Adrenal gland (tissue), 12 donors: ENCODE measurements around the gene ENC1. TPM values are rescaled to one million over a fixed set of nuclear protein-coding genes. Genes with fewer than 3 reads are reported as not detected.
A peak's percentile ranks its signal among the peaks of the same experiment; 100 is the strongest.

Experiments
- DNase-seq, 7 donors: peaks; one replicate each; pipeline ENCODE4 v3.0.0-alpha.2; 2019 to 2020
- H3K27ac ChIP-seq, 5 donors: fragments of 200-600 bp; sonication (generic) in 4 of 5; 1 replicate in 3 of 5; 2 replicates in 2 of 5; pipeline versions ENCODE4 v1.5.1 to v1.8.0; 2016 to 2020; ENCODE audit warnings: mild to moderate bottlenecking in 1 of 5
- H3K27me3 ChIP-seq: fragments of 200-600 bp; 2 replicates; pipeline ENCODE4 v1.8.0; 2021
- H3K36me3 ChIP-seq, 2 donors: fragments of 200-600 bp; replicated peaks in 1 of 2; 1 replicate in 1 of 2; 2 replicates in 1 of 2; pipeline versions ENCODE4 v1.5.1 to v1.8.0; 2018 to 2022
- H3K4me1 ChIP-seq, 2 donors: fragments of 200-600 bp; replicated peaks in 1 of 2; 1 replicate in 1 of 2; 2 replicates in 1 of 2; pipeline versions ENCODE4 v1.5.1 to v1.8.0; 2018 to 2021
- H3K4me3 ChIP-seq, 4 donors: fragments of 200-600 bp; sonication (generic) in 3 of 4; one replicate each; pipeline ENCODE4 v1.5.1; 2016 to 2018
- H3K9me3 ChIP-seq, 3 donors: fragments of 200-600 bp; sonication (generic) in 1 of 3; replicated peaks in 1 of 3; 1 replicate in 2 of 3; 2 replicates in 1 of 3; pipeline versions ENCODE4 v1.5.1 to v1.8.0; 2016 to 2021
- POLR2A ChIP-seq, 2 donors: fragments of 450-650 bp; IDR thresholded peaks; one replicate each; pipeline ENCODE4 v1.6.1; 2017; ENCODE audit warnings: antibody characterized with exemption in 2 of 2, mild to moderate bottlenecking in 2 of 2, moderate library complexity in 1 of 2
- WGBS, 4 donors: extraction: QIAGEN DNeasy Blood & Tissue Kit in 2 of 4; methylation state at CpG; one replicate each; pipeline versions ENCODE4 v1.1.5 to v1.1.7; 2013 to 2017; 5-methylcytosine and 5-hydroxymethylcytosine counted together
- intact Hi-C, 2 donors: fragments of 100-400 bp; cut with DNase I; formaldehyde crosslinking; loops; one replicate each; pipeline versions ENCODE4 v1.14.1 to v1.15.0; 2022 to 2023
- polyA plus RNA-seq, 3 donors: library from polyadenylated mRNA; stranded (reverse); fragments of 200-250 nt in 2 of 3; fragments of 350-450 nt in 1 of 3; fragmentation: Illumina TruSeq in 1 of 3; extraction: RNeasy Lipid Tissue Mini Kit (QIAGEN cat#74804) in 1 of 3; gene quantifications; one replicate each; pipeline ENCODE4 v1.2.3, GENCODE V29; 2013 to 2014
- total RNA-seq, 9 donors: library from RNA; depleted of rRNA in 4 of 9; stranded (reverse); fragments of >200 nt in 4 of 9; fragments of 120-200 nt in 1 of 9; fragmentation: NEBNext Ultra II Directional in 1 of 9; extraction: Animal tissue kit (Norgen Biotek cat#: 25700) in 1 of 9; gene quantifications; one replicate each; pipeline versions ENCODE4 v1.1.0 to v1.2.4, GENCODE V29; 2013 to 2023
- TF ChIP-seq, protein P1 (sequence below), 6 experiments: fragments of 450-650 bp in 4 of 6; fragments of 200-600 bp in 2 of 6; sonication (generic) in 1 of 6; IDR thresholded peaks; 1 replicate in 5 of 6; 2 replicates in 1 of 6; pipeline versions ENCODE4 v1.5.1 to v1.8.0; 2016 to 2021; ENCODE audit warnings: antibody characterized with exemption in 6 of 6, mild to moderate bottlenecking in 2 of 6, moderate library complexity in 1 of 6
- donor health status: healthy with polysubstance abuse.
- donor health status: Bipolar disorder and iron deficiency.
- donor health status: DM: yes; HTN: yes; CAD: no.
- donor health status: DM: no; HTN: no; CAD: no.
- donor health status: DM: no; HTN: no; CAD: no.
- donor health status: DM: yes; HTN: yes; CAD: no.

The ENC1 gene
- total and polyA plus RNA-seq, 12 donors: 2.1 to 48.7 (median 4.4) TPM

DNA sequence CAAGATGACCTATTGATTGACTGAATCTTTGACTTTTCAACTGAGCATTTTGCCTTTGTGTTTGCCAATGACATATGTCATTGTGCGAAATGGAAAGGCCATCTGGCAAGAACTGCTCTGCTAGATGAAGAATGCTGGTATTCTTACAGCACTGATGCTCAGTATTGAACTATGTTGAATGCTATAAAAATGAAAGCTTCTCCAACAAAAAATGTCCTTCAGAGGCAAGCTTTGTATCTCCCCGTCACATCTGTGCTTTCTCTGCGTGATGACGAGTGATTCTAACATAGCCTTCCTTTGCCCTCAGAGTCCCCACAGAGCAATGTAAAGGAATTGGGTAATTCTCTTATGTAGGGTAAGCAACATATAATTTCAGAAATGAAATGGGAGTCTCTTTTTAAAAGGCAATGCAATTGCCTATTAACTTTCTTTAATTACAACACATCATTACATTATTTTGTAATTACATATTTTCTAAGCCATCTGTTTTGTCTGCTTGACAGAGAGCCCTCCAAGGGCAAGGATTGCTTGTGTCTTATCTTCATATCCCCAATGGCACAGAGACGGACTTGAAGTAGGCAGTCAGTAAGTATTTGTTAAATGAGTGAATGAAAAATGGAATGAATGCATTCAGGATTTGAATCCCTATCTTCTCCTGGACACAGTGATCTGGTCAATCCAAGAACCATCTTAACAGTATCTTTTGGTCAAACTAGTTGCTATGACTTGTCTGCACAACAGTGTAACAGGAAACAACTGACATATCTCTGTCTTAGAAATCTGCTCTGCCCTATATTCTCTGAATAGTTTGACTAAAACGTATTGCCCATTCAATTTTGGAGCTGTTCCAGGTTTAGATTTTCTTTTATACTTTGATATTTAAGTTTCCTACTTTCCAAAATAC is 46.1 kb downstream of the ENC1 start:
- H3K9me3 ChIP-seq: no peaks in the 10 kb centered on the region
- no peaks in the 10 kb centered on the region for H3K27me3 ChIP-seq
- no peak for TF ChIP-seq POLR2A (IDR thresholded peaks at IDR 0.05)
- TF ChIP-seq, protein P1, sequence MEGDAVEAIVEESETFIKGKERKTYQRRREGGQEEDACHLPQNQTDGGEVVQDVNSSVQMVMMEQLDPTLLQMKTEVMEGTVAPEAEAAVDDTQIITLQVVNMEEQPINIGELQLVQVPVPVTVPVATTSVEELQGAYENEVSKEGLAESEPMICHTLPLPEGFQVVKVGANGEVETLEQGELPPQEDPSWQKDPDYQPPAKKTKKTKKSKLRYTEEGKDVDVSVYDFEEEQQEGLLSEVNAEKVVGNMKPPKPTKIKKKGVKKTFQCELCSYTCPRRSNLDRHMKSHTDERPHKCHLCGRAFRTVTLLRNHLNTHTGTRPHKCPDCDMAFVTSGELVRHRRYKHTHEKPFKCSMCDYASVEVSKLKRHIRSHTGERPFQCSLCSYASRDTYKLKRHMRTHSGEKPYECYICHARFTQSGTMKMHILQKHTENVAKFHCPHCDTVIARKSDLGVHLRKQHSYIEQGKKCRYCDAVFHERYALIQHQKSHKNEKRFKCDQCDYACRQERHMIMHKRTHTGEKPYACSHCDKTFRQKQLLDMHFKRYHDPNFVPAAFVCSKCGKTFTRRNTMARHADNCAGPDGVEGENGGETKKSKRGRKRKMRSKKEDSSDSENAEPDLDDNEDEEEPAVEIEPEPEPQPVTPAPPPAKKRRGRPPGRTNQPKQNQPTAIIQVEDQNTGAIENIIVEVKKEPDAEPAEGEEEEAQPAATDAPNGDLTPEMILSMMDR (IDR thresholded peaks at IDR 0.05): no peak
- peaks cover 0 to 3% of the 10 kb centered on the region in 2 donors for H3K4me1 ChIP-seq
- intact Hi-C loops: no loop called here
- no peak for DNase-seq
- H3K27ac ChIP-seq: peak overlapping the region in 2 of 5 donors; percentile 5 to 62
- H3K36me3 ChIP-seq: no peaks in the 10 kb centered on the region
- 70 to 81% (median 75%) methylated on average over 6 of the region's 6 CpGs for WGBS, 4 donors
- H3K4me3 ChIP-seq: no peak overlapping the region

DNA sequence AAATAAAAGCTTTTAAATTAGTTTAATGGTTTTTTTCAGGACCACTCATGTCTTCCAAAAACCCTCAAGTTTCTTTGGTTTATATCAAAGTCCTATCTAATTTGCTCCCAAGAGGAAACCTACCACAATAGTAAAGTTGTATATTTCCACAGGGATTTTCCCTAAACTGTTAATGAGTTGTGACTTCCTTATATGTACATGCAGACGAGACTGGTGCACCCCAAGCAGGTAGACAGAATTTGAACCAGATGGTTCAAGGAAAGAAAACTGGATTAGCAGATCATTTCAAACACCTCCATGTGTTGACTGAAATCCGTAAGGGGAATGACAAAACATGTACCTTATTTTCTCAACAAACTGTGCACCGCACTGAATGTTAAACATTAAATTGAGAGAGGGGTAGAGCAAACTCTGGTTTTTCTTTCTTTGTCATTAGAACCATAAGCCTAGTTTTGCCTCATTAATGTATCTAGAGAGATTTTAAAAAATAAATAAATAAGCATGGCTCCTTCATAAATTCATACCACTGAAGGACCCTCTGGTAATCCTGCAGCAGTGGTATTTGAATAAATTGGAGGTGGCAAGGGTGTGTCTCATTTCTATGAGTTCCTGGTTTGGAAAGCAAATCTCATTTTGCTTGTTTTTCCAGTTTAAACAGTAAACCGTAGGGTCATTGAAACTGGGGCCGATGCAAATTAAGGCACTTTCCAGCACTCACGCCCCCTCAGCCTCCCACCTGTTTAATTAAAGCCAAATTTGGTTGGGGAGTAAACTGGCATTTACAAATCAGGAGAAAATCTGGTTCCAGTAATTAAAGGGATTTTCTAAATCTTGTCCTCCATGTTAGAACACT is 51.1 kb downstream of the ENC1 start:
- Histone ChIP-seq H3K36me3 (no peaks in the 10 kb centered on the region), H3K9me3 (no peaks in the 10 kb centered on the region), H3K27ac (no peak overlapping the region), H3K27me3 (no peaks in the 10 kb centered on the region), H3K4me1 (no peaks in the 10 kb centered on the region), H3K4me3 (no peak overlapping the region)
- WGBS, 4 donors: 84 to 92% (median 88%) methylated on average over 6 of the region's 6 CpGs
- intact Hi-C loops: no loop called here
- TF ChIP-seq, protein P1 (IDR thresholded peaks at IDR 0.05): no peak
- no peak for TF ChIP-seq POLR2A (IDR thresholded peaks at IDR 0.05)
- DNase-seq: no peak

DNA sequence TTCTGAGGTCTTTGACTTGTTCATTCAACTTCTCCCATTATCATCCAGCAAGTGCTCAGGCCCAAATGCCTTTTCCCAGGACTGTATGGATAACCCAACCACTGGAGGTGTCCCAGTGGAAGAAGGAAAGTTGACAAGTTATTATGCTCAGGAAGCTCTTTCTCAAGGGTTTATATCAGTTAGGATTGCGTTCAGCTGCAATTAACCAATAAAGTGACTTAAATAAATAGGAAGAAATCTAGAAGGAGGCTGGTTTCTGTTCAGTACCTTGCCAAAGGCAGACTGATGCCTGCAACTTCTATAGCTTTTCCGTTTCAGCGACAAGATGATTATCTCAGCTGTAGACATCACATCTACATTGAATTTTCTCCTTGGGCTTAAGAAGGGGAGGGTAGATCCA is 52.1 kb downstream of the ENC1 start:
- TF ChIP-seq, protein P1 (IDR thresholded peaks at IDR 0.05): no peak
- no peak for TF ChIP-seq POLR2A (IDR thresholded peaks at IDR 0.05)

DNA sequence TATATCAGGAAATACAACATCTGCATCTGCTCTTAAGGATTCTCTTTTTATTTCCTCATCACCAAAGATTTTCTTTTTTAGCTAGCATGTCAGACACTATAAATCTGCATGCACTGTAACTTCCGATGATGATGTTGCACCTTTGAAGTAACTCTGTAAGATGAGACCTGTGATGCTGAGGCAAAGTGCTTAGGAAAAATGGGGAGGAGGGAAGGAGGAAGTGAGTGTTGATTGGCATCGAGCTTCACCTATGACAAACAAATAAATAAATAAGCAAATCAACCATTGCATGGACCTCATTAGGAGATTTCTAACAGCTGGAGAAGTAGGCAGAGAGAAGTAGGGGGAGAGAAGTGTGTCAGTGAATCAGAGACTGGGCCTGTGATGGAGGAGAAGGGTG is 52.6 kb downstream of the ENC1 start:
- Histone ChIP-seq H3K27ac (no peak overlapping the region), H3K36me3 (no peaks in the 10 kb centered on the region), H3K4me3 (no peak overlapping the region), H3K4me1 (no peaks in the 10 kb centered on the region), H3K9me3 (no peaks in the 10 kb centered on the region), H3K27me3 (no peaks in the 10 kb centered on the region)
- intact Hi-C loops: no loop called here
- 57 to 75% (median 71%) methylated on average over 2 of the region's 2 CpGs for WGBS, 4 donors
- no peak for DNase-seq
- TF ChIP-seq, protein P1 (IDR thresholded peaks at IDR 0.05): no peak
- no peak for TF ChIP-seq POLR2A (IDR thresholded peaks at IDR 0.05)

More for the DNA sequence above, 52.1 kb downstream of the ENC1 start:
- no peak overlapping the region for H3K27ac ChIP-seq
- DNase-seq: no peak
- H3K9me3 ChIP-seq: no peaks in the 10 kb centered on the region
- intact Hi-C loops: no loop called here
- 82 to 93% (median 86%) methylated on average over 3 of the region's 3 CpGs for WGBS, 4 donors
- H3K27me3 ChIP-seq: no peaks in the 10 kb centered on the region
- no peaks in the 10 kb centered on the region for H3K36me3 ChIP-seq
- H3K4me3 ChIP-seq: no peak overlapping the region
- H3K4me1 ChIP-seq: no peaks in the 10 kb centered on the region
